Measurements from ENCODE around the gene FIZ1. TPM values are rescaled to one million over a fixed set of nuclear protein-coding genes. Genes with fewer than 3 reads are reported as not detected.

The FIZ1 gene
- total RNA-seq, 1 experiment from 2014 or later: 21.5 TPM

DNA sequence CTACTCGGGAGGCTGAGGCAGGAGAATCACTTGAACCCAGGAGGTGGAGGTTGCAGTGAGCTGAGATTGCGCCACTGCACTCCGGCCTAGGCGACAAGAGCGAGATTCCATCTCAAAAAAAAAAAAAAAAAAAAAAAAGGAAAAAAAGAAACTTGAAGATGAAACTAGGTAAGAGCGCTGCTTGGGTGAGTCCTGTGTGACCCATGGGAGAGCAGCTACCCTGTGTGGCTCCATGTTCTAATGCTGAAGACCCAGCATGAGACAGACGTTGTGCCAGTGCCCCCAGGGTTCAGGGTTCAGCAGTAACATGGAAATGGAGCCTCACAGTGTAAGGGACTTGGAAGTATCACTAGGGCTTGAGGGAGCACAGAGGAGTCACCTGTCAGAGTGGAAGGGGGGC is 19.1 kb upstream of the FIZ1 start:
- no peak for TF ChIP-seq CTCF (conservative IDR thresholded peaks at IDR 0.05)
- H3K27me3 ChIP-seq (ENCODE audit: insufficient read depth, low read length): no peaks in the 10 kb centered on the region
- WGBS (ENCODE audit: extremely low coverage, insufficient read length, low lambda C conversion rate): no CpG with 5 or more reads among the region's 7 CpGs

More for the DNA sequence above, 19.1 kb upstream of the FIZ1 start:
- Histone ChIP-seq H2BK120ac (ENCODE audit: low read depth, low read length, poor library complexity, severe bottlenecking) (no peak overlapping the region), H3K14ac (ENCODE audit: insufficient read depth, low read length) (no peak overlapping the region), H2BK12ac (ENCODE audit: insufficient read length, low read depth, low read length) (no peak overlapping the region), H3K4ac (ENCODE audit: low read depth, low read length) (no peak overlapping the region), H3K4me2 (ENCODE audit: insufficient read depth, insufficient read length, low read length) (no peak overlapping the region), H2BK5ac (ENCODE audit: insufficient read length, low read length) (no peak overlapping the region), H2AK5ac (ENCODE audit: insufficient read length, low read length) (no peak overlapping the region), H4K91ac (ENCODE audit: insufficient read length, low read depth, low read length) (no peak overlapping the region), H3K9me3 (ENCODE audit: control insufficient read depth, low read depth, low read length) (no peaks in the 10 kb centered on the region), H3T11ph (ENCODE audit: low read length) (no peak overlapping the region), H3K18ac (ENCODE audit: insufficient read length, low read depth, low read length) (no peak overlapping the region), H3K4me1 (ENCODE audit: insufficient read depth, low read length) (no peaks in the 10 kb centered on the region), H3K23me2 (ENCODE audit: insufficient read length, low read depth, low read length, poor library complexity, severe bottlenecking) (no peaks in the 10 kb centered on the region), H3K9ac (ENCODE audit: extremely low read depth, insufficient read length, low read length) (no peak overlapping the region), H2BK15ac (ENCODE audit: low read depth, low read length) (no peak overlapping the region), H3K79me1 (ENCODE audit: insufficient read depth, low read depth, low read length, poor library complexity, severe bottlenecking) (no peaks in the 10 kb centered on the region), H3K56ac (ENCODE audit: insufficient read length, low read depth, low read length) (no peak overlapping the region), H4K8ac (replicated peaks; ENCODE audit: insufficient read length, low read depth, low read length) (no peak overlapping the region), H2BK20ac (ENCODE audit: low read depth, low read length, poor library complexity, severe bottlenecking) (no peak overlapping the region), H3K79me2 (ENCODE audit: insufficient read depth, low read length) (no peaks in the 10 kb centered on the region), H4K20me1 (ENCODE audit: control insufficient read depth, insufficient read depth, insufficient read length) (no peaks in the 10 kb centered on the region), H3K23ac (ENCODE audit: insufficient read length, low read depth, low read length) (no peak overlapping the region), H3K27ac (ENCODE audit: insufficient read length, low read depth, low read length) (no peak overlapping the region), H2AFZ (ENCODE audit: low read length) (no peak overlapping the region), H4K5ac (ENCODE audit: insufficient read length, low read depth, low read length) (no peak overlapping the region)
- peaks cover 2 to 3% of the 10 kb centered on the region in 2 experiments; a peak in 3 of 4 replicates for H3K4me1 Mint-ChIP-seq
- H3K27ac Mint-ChIP-seq: no peak overlapping the region
- H3K4me3 Mint-ChIP-seq: peak overlapping the region in 1 of 2 experiments; percentile 23; a peak in 1 of 5 replicates
- H3K9me3 Mint-ChIP-seq: no peaks in the 10 kb centered on the region; a peak in 1 of 5 replicates
- H3K36me3 Mint-ChIP-seq (ENCODE audit: insufficient read depth in 1 of 3, low read depth in 3 of 3): peaks cover 22 to 49% (median 43%) of the 10 kb centered on the region in 3 experiments
- DNase-seq: no peak
- H3K27me3 Mint-ChIP-seq (ENCODE audit: low read depth): peaks cover 2% of the 10 kb centered on the region
